HG02938 (cell line): ENCODE measurements around the gene SULF2.

ENCODE experiments used
- ATAC-seq: cut with Tn5 transposase; IDR thresholded peaks from one replicate; pipeline ENCODE4 v1.9.1; 2021; ENCODE audit warnings: mild to moderate bottlenecking, moderate library complexity; ENCODE audit not compliant: unreplicated experiment

Gene SULF2

GRCh38 chr20:47765271-47765670 is 20.0 kb downstream of the SULF2 start:
- ATAC-seq = no peak

- ATAC-seq = no peak
Observed at GRCh38 chr20:47764154-47764733, 21.0 kb downstream of the SULF2 start.

GRCh38 chr20:47762699-47763268 is 22.5 kb downstream of the SULF2 start:
- no peak for ATAC-seq

GRCh38 chr20:47761482-47762047 is 23.7 kb downstream of the SULF2 start:
- no peak for ATAC-seq

- ATAC-seq = no peak
Observed at GRCh38 chr20:47760686-47761481, 24.4 kb downstream of the SULF2 start.

- no peak for ATAC-seq
Observed at GRCh38 chr20:47758517-47759450, 26.5 kb downstream of the SULF2 start.

- no peak for ATAC-seq
Observed at GRCh38 chr20:47757145-47758035, 27.9 kb downstream of the SULF2 start.

- no peak for ATAC-seq
Observed at GRCh38 chr20:47754946-47755652, 30.2 kb downstream of the SULF2 start.

- no peak for ATAC-seq
Observed at GRCh38 chr20:47754388-47754715, 30.9 kb downstream of the SULF2 start.

GRCh38 chr20:47753576-47754387 is 31.5 kb downstream of the SULF2 start:
- no peak for ATAC-seq

- ATAC-seq = no peak
Observed at GRCh38 chr20:47751449-47751848, 33.8 kb downstream of the SULF2 start.

- ATAC-seq = no peak
Observed at GRCh38 chr20:47749339-47749738, 35.9 kb downstream of the SULF2 start.

GRCh38 chr20:47748823-47749222 is 36.5 kb downstream of the SULF2 start:
- no peak for ATAC-seq

GRCh38 chr20:47748069-47748468 is 37.2 kb downstream of the SULF2 start:
- no peak for ATAC-seq

GRCh38 chr20:47747669-47748031 is 37.6 kb downstream of the SULF2 start:
- no peak for ATAC-seq

- no peak for ATAC-seq
Observed at GRCh38 chr20:47744803-47745202, 40.5 kb downstream of the SULF2 start.

- no peak for ATAC-seq
Observed at GRCh38 chr20:47743671-47744070, 41.6 kb downstream of the SULF2 start.
